ENCODE data around the gene MGST1. TPM values are rescaled to one million over a fixed set of nuclear protein-coding genes. Genes with fewer than 3 reads are reported as not detected.
A peak's percentile ranks its signal among the peaks of the same experiment; 100 is the strongest.

MGST1 gene
- polyA plus RNA-seq, 1 donor (not counting 4 experiments of a cell fraction or from before 2014, with no cell fraction given) = 160 TPM

DNA sequence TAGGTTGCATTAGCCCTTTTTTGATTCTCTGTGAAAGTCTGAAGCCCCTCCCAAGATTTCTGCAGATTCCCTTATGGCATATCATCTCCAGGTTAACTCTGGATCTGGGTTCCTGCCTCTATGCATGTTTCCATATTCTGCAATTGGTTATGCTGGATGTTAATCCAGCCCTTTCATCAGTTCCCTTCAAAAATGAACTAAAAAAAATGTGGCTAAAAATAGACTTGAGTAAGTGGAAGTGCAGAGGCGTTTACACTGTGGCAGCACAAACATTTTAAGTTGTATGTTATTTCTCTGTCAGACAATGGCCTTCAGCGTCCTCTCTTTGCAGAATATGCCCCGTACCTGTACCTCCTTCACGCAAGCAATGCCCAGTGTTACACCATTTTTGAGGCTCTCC, 11.4 kb downstream of the MGST1 start:
- FAIRE-seq = no peak
- TF ChIP-seq EZH2 (IDR thresholded peaks at IDR 0.05; ENCODE audit: low read length) = no peak
- TF ChIP-seq, protein P1, sequence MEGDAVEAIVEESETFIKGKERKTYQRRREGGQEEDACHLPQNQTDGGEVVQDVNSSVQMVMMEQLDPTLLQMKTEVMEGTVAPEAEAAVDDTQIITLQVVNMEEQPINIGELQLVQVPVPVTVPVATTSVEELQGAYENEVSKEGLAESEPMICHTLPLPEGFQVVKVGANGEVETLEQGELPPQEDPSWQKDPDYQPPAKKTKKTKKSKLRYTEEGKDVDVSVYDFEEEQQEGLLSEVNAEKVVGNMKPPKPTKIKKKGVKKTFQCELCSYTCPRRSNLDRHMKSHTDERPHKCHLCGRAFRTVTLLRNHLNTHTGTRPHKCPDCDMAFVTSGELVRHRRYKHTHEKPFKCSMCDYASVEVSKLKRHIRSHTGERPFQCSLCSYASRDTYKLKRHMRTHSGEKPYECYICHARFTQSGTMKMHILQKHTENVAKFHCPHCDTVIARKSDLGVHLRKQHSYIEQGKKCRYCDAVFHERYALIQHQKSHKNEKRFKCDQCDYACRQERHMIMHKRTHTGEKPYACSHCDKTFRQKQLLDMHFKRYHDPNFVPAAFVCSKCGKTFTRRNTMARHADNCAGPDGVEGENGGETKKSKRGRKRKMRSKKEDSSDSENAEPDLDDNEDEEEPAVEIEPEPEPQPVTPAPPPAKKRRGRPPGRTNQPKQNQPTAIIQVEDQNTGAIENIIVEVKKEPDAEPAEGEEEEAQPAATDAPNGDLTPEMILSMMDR (optimal IDR thresholded peaks at IDR 0.05 in 1 of 3, IDR thresholded peaks at IDR 0.05 in 1 of 3, conservative IDR thresholded peaks at IDR 0.05 in 1 of 3; ENCODE audit: extremely low read depth in 1 of 3, insufficient read depth in 2 of 3, low read length in 3 of 3) = no peak

DNA sequence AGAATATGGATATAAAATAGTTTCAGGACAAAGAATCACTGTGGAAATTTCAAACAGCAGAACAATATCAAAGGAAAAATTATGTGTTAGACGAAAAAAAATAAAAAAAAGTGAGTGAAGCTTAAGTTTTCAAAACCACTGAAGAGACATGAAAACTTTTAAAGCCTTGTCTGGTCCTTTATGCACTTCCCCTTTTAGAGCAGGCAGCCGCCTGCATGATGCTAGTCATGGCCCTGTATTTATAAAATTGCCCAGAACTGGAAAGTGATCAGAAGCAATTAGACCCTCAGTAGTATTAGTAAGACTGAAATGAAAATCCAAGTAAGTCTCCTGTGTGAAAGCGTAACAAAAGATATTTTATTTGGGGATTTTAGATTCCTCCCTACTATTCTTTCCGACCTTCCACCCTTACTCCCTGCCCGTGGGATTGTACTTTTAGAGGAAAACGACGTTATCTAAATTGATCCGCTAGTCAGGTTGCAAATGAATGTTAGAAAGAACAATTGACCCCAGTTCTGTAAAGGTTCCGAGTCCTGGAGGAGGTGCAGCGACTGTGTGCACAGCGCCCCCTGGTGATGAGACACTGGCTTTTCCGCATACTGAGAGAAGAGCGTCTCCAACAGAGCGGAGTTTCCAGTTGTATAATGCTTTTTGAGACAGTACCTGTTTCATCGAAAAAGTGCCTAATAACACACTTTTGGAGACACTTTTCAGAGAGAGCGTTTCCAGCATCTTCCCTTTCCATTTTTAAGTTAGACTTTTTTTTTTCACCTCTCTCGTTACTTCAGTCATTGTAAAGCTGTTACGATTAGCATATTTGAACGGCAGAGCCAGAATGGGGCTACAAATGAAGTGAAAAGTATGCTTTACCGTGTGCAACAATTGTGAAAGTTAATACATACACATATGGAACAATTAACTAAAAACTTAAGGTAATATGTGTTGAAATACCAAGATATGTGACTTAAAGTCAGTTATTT, 12.4 kb downstream of the MGST1 start:
- no peak overlapping the region for H2AFZ ChIP-seq (ENCODE audit: control insufficient read depth, low read length)
- dilution Hi-C loops (cut with MboI; ENCODE audit: extremely low pct_ligation_motif_present, low sequenced_read_pairs) = no loop called here
- no peak for FAIRE-seq
- no peaks in the 10 kb centered on the region for H3K36me3 ChIP-seq (ENCODE audit: control insufficient read depth in 2 of 2, extremely low read depth in 1 of 2, insufficient read depth in 2 of 2, low read length in 2 of 2)
- no peaks in the 10 kb centered on the region for H3K79me2 ChIP-seq (ENCODE audit: control insufficient read depth, insufficient read depth, low read length)
- no peak overlapping the region for H3K4me3 ChIP-seq (ENCODE audit: control insufficient read depth in 2 of 3, extremely low read depth in 1 of 3, insufficient read depth in 2 of 3, low read depth in 1 of 3, low read length in 3 of 3)
- H3K9me1 ChIP-seq (ENCODE audit: control insufficient read depth, extremely low read depth, insufficient read depth, low read length) = no peaks in the 10 kb centered on the region
- H3K9me3 ChIP-seq (ENCODE audit: control insufficient read depth, low read depth, low read length) = no peaks in the 10 kb centered on the region
- H3K4me2 ChIP-seq (ENCODE audit: control insufficient read depth, extremely low read depth, insufficient read depth, low read depth, low read length) = no peak overlapping the region
- no peaks in the 10 kb centered on the region for H3K27me3 ChIP-seq (ENCODE audit: control insufficient read depth, extremely low read depth, insufficient read depth, low read length)
- H4K20me1 ChIP-seq (ENCODE audit: control insufficient read depth, extremely low read depth, insufficient read depth, low read length) = no peaks in the 10 kb centered on the region
- H3K27ac ChIP-seq (ENCODE audit: control insufficient read depth, insufficient read depth, low read length) = no peak overlapping the region
- no peak for DNase-seq (ENCODE audit: low read depth, low spot score)
- H3K4me1 ChIP-seq (ENCODE audit: control insufficient read depth, extremely low read depth, insufficient read depth, low read length) = no peaks in the 10 kb centered on the region
- no peak overlapping the region for H3K9ac ChIP-seq (ENCODE audit: control insufficient read depth, extremely low read depth, insufficient read depth, low read length)
- TF ChIP-seq, protein P1 (optimal IDR thresholded peaks at IDR 0.05 in 1 of 3, IDR thresholded peaks at IDR 0.05 in 1 of 3, conservative IDR thresholded peaks at IDR 0.05 in 1 of 3; ENCODE audit: extremely low read depth in 1 of 3, insufficient read depth in 2 of 3, low read length in 3 of 3) = peak; percentile 44 to 65 (median 54)
- no peak for TF ChIP-seq EZH2 (IDR thresholded peaks at IDR 0.05; ENCODE audit: low read length)

More for the DNA sequence above, 11.4 kb downstream of the MGST1 start:
- Histone ChIP-seq H3K27me3 (ENCODE audit: control insufficient read depth, extremely low read depth, insufficient read depth, low read length) (no peaks in the 10 kb centered on the region), H4K20me1 (ENCODE audit: control insufficient read depth, extremely low read depth, insufficient read depth, low read length) (no peaks in the 10 kb centered on the region), H3K36me3 (ENCODE audit: control insufficient read depth in 2 of 2, extremely low read depth in 1 of 2, insufficient read depth in 2 of 2, low read length in 2 of 2) (no peaks in the 10 kb centered on the region), H3K4me2 (ENCODE audit: control insufficient read depth, extremely low read depth, insufficient read depth, low read depth, low read length) (no peak overlapping the region), H3K4me1 (ENCODE audit: control insufficient read depth, extremely low read depth, insufficient read depth, low read length) (no peaks in the 10 kb centered on the region), H3K79me2 (ENCODE audit: control insufficient read depth, insufficient read depth, low read length) (no peaks in the 10 kb centered on the region), H3K4me3 (ENCODE audit: control insufficient read depth in 2 of 3, extremely low read depth in 1 of 3, insufficient read depth in 2 of 3, low read depth in 1 of 3, low read length in 3 of 3) (no peak overlapping the region), H3K9me1 (ENCODE audit: control insufficient read depth, extremely low read depth, insufficient read depth, low read length) (no peaks in the 10 kb centered on the region), H3K9me3 (ENCODE audit: control insufficient read depth, low read depth, low read length) (no peaks in the 10 kb centered on the region), H3K27ac (ENCODE audit: control insufficient read depth, insufficient read depth, low read length) (no peak overlapping the region), H2AFZ (ENCODE audit: control insufficient read depth, low read length) (no peak overlapping the region), H3K9ac (ENCODE audit: control insufficient read depth, extremely low read depth, insufficient read depth, low read length) (no peak overlapping the region)
- dilution Hi-C loops (cut with MboI; ENCODE audit: extremely low pct_ligation_motif_present, low sequenced_read_pairs) = no loop called here
- no peak for DNase-seq (ENCODE audit: low read depth, low spot score)
